K562 (cell line): ENCODE results near the gene PEX7.

ENCODE experiments used
- BRF1 ChIP-seq: IDR thresholded peaks from 3 replicates; pipeline ENCODE4 v1.6.1; 2011; ENCODE audit warnings: borderline replicate concordance, mild to moderate bottlenecking; ENCODE audit not compliant: insufficient read length; ENCODE audit errors: extremely low read depth
- MAFF ChIP-seq: IDR thresholded peaks from 2 replicates; pipeline ENCODE4 v1.6.1; 2012; ENCODE audit warnings: low read length, improper control_type of control experiment

GRCh38 chr6:136895901-136896300 lies 73.5 kb downstream of the PEX7 start:
- TF ChIP-seq MAFF (no peak), BRF1 (no peak)
